HepG2 (cell line): ENCODE results near the gene CCNT2. TPM values are rescaled to one million over a fixed set of nuclear protein-coding genes. Genes with fewer than 3 reads are reported as not detected.

Experiments used
- AGO1 ChIP-seq: fragments of 200-400 bp; formaldehyde crosslinking; IDR thresholded peaks from 2 replicates; pipeline ENCODE4 v1.6.1; 2017; ENCODE audit warnings: mild to moderate bottlenecking, low read depth, low read length, moderate library complexity; ENCODE audit not compliant: poor library complexity, severe bottlenecking
- ATF5 ChIP-seq: sonication (generic); formaldehyde crosslinking; IDR thresholded peaks from 2 replicates; pipeline ENCODE4 v1.4.0; 2020; ENCODE audit warnings: mild to moderate bottlenecking, low read depth, missing genetic modification reagents
- FLYWCH1 ChIP-seq: sonication (generic); formaldehyde crosslinking; IDR thresholded peaks from 2 replicates; pipeline ENCODE4 v1.8.1; 2023; ENCODE audit warnings: mild to moderate bottlenecking, missing genetic modification reagents
- HCFC1 ChIP-seq: fragments of 150-350 bp; IDR thresholded peaks from 2 replicates; pipeline ENCODE4 v1.6.1; 2014; ENCODE audit warnings: low read depth, low read length
- KDM3A ChIP-seq: IDR thresholded peaks from 2 replicates; pipeline ENCODE4 v1.6.1; 2018; ENCODE audit warnings: low read depth, missing compliant biosample characterization
- KIAA2018 ChIP-seq: sonication (generic); formaldehyde crosslinking; IDR thresholded peaks from 2 replicates; pipeline ENCODE4 v1.5.0; 2020; ENCODE audit warnings: mild to moderate bottlenecking, missing genetic modification reagents, borderline replicate concordance
- NFYC ChIP-seq: IDR thresholded peaks from 2 replicates; pipeline ENCODE4 v1.6.1; 2016; ENCODE audit warnings: missing genetic modification reagents, missing compliant biosample characterization
- PBX3 ChIP-seq: sonication (generic); formaldehyde crosslinking; IDR thresholded peaks from 2 replicates; pipeline ENCODE4 v1.8.1; 2023; ENCODE audit warnings: missing genetic modification reagents, inconsistent platforms, borderline replicate concordance
- PHF20 ChIP-seq: sonication (generic); formaldehyde crosslinking; IDR thresholded peaks from 2 replicates; pipeline ENCODE4 v1.5.0; 2020; ENCODE audit warnings: mild to moderate bottlenecking, missing genetic modification reagents
- RBFOX2 ChIP-seq: fragments of 200-400 bp; formaldehyde crosslinking; IDR thresholded peaks from 2 replicates; pipeline ENCODE4 v1.6.1; 2017; ENCODE audit warnings: low read depth, mild to moderate bottlenecking, low read length
- SMYD3 ChIP-seq: sonication (generic); formaldehyde crosslinking; IDR thresholded peaks from 2 replicates; pipeline ENCODE4 v1.8.1; 2023; ENCODE audit warnings: mild to moderate bottlenecking, missing genetic modification reagents
- XBP1 ChIP-seq: sonication (generic); formaldehyde crosslinking; IDR thresholded peaks from 2 replicates; pipeline ENCODE4 v1.5.0; 2020; ENCODE audit warnings: missing genetic modification reagents
- ZMYM3 ChIP-seq: sonication (generic); formaldehyde crosslinking; IDR thresholded peaks from 2 replicates; pipeline ENCODE4 v1.5.1; 2020; ENCODE audit warnings: mild to moderate bottlenecking, missing genetic modification reagents
- ZXDC ChIP-seq: sonication (generic); formaldehyde crosslinking; IDR thresholded peaks from 2 replicates; pipeline ENCODE4 v1.5.0; 2020; ENCODE audit warnings: mild to moderate bottlenecking, missing genetic modification reagents
- polyA plus RNA-seq, 8 experiments: library from polyadenylated mRNA; depleted of rRNA in 3 of 8; stranded (reverse) in 7 of 8; unstranded in 1 of 8; fragments of >200 nt; fragmentation: Illumina TruSeq in 4 of 8; extraction: Trizol in 4 of 8; gene quantifications; 2 replicates each; pipeline versions ENCODE4 v1.2.1 to v1.2.3, GENCODE V29; 2011 to 2016; ENCODE audit warnings: low read depth in 4 of 8, missing spikeins in 1 of 8, mixed read lengths in 1 of 8; ENCODE audit not compliant: insufficient read depth in 1 of 8
- total RNA-seq, 5 experiments: library from RNA; depleted of rRNA; stranded (reverse); fragments of >200 nt; fragmentation: Illumina TruSeq; extraction: Trizol; gene quantifications; 2 replicates each; pipeline ENCODE4 v1.2.3, GENCODE V29; 2016; ENCODE audit warnings: low read depth in 1 of 5

Gene CCNT2
- total and polyA plus RNA-seq, 2 of the 13 experiments (the other 11 are each of a cell fraction or from before 2014, with no cell fraction given): 22.1 to 34.4 TPM

GRCh38 chr2:134917888-134918525, 615 bp upstream of the CCNT2 start (continued):
- TF ChIP-seq ZXDC (no peak), NFYC (CRISPR knock-in tag) (no peak), ZMYM3 (CRISPR knock-in tag) (no peak), KIAA2018 (CRISPR knock-in tag) (no peak), SMYD3 (CRISPR knock-in tag) (no peak), PBX3 (CRISPR knock-in tag) (no peak), FLYWCH1 (CRISPR knock-in tag) (no peak; the same call in 1 of the 2 replicates), PHF20 (CRISPR knock-in tag) (no peak), HCFC1 (no peak), XBP1 (no peak), RBFOX2 (peak; percentile 71), ATF5 (no peak), AGO1 (no peak), KDM3A (CRISPR knock-in tag) (no peak)
